GM20000 (cell line): ENCODE results near the gene ARHGAP4.

Source experiments
- DNase-seq: peaks from one replicate; pipeline ENCODE4 v3.0.0; 2012; ENCODE audit warnings: low spot score
- TF ChIP-seq, protein P1 (sequence below): IDR thresholded peaks from 2 replicates; pipeline ENCODE4 v1.5.1; 2012; ENCODE audit warnings: mild to moderate bottlenecking, control low read depth; ENCODE audit errors: extremely low read depth, missing control alignments

The ARHGAP4 gene

DNA sequence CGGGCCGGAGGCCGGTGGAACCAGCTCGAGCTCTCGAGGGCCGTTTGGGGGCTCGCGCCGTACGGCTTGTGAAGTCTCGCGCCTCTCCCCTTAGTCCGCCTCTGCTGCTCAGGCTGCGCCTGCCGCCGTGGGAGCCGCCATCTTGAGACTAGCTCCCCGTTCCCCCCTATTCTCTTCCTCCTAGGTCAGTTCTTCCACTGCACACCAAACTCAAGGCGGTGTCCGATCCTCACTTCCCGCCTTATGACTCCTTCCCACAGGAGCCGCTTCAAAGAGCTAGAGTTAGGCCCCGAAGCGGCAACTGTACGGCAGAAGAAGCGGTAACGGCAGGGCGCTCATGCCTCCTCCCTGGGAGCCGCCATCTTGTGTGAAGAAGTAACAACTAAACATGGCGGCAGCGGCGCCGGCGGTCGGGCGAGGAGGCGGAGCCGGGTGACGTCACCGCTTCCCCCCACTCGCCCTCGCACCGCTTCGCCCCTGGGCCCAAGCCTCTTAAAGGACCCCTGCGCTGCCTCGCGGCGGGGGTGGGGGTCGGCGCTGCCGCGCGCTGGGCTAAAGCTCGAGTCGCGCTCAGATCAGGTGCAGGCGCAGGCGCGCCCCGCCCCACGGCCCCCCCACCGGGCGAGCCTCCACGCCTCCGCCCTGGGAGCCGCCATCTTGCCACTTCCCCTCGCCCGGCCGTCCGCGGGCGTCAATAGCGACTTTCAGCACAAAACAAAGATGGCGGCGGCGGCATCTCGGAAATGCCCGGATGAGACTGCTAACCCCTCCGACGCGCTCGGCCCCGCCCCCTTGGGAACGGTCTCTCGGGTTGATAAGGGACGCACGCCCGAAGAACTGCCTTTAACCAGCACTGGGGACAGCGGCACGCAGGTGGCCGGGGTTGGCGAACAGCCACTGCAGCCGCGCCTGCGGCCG lies 45.6 kb upstream of the ARHGAP4 start, which contains the start of gene HCFC1:
HCFC1 (minus strand) TSS at position 369 of the 918 bp plus-strand sequence. CDS start 978 bp downstream, outside the sequence.
- peak; percentile 81 for DNase-seq
- TF ChIP-seq, protein P1, sequence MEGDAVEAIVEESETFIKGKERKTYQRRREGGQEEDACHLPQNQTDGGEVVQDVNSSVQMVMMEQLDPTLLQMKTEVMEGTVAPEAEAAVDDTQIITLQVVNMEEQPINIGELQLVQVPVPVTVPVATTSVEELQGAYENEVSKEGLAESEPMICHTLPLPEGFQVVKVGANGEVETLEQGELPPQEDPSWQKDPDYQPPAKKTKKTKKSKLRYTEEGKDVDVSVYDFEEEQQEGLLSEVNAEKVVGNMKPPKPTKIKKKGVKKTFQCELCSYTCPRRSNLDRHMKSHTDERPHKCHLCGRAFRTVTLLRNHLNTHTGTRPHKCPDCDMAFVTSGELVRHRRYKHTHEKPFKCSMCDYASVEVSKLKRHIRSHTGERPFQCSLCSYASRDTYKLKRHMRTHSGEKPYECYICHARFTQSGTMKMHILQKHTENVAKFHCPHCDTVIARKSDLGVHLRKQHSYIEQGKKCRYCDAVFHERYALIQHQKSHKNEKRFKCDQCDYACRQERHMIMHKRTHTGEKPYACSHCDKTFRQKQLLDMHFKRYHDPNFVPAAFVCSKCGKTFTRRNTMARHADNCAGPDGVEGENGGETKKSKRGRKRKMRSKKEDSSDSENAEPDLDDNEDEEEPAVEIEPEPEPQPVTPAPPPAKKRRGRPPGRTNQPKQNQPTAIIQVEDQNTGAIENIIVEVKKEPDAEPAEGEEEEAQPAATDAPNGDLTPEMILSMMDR: no peak

DNA sequence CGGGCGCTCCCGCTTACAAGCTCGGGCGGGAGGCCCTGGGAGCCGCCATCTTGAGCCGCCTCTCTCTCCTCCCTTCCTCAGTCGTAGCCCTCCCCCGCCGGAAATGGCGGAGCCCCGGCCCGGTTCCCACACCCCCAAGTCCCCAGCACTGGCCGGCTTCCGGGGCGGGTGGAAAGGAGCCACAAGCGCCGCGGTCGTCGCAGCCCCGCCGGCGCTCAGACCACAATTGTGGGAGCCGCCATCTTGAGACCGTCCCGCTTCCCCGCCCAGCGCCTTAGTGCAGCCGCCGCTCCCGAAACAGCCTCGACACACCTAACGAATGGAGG lies 45.0 kb upstream of the ARHGAP4 start:
- TF ChIP-seq, protein P1: no peak
- DNase-seq: peak; percentile 88

DNA sequence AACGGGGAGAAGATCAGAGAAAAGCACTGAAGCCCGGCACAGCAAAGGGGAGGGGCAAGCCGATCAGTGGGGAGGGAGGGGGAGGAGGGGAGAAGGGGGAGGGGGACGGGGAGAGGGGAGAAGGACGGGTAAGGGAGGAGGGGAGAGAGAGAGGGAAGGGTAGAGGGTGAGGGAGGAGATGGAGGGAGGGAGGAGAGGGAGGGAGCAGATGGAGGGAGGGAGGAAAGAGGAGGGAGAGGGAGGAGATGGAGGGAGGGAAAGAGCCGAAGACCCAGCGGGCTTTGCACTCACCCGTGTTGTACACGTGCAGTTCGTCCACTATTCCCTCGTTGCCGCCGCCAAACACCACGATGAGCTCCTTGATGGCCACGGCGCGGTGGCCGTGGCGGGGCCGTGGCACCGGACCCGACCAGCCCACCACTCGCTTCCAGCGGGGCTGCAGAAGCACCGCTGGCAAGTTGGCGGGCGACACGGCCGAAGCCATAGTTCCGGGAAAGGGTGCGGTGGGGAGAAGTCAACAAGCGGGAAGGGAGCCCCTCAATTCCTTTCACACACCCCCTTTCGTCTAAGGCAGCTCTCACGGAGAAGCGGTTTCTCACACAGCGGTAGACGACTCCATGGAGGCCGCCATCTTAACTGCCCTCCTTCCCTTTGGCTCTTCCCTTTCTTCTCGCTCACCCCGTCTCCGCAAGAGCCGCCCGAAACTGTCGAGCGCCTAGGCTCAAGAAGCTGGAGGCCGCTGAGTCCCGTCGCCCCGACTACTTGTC lies 44.5 kb upstream of the ARHGAP4 start:
- TF ChIP-seq, protein P1: no peak
- DNase-seq: peak; percentile 53

DNA sequence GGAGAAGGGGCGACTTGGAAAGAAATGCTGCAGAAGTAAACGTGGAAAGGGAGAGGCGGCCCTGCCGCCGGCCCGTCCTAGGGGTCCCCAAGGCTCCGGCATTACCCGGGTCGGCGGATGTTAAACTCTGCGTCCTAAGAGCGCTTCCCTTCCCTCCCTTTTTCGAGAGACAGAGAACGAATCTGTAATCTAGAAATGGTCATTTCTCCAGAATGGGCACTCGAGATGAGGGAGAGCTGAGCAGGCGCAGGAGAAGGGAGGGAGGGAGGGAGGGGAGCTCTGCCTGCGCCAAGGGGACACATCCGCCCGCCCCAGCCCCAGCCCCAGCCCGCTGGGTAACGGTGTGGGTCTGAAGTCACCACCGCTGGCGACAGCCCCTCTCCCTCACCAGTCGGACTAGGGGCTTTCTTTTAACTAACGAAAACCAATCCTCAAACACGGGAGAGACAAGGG lies 43.9 kb upstream of the ARHGAP4 start:
- no peak for DNase-seq
- TF ChIP-seq, protein P1: no peak

DNA sequence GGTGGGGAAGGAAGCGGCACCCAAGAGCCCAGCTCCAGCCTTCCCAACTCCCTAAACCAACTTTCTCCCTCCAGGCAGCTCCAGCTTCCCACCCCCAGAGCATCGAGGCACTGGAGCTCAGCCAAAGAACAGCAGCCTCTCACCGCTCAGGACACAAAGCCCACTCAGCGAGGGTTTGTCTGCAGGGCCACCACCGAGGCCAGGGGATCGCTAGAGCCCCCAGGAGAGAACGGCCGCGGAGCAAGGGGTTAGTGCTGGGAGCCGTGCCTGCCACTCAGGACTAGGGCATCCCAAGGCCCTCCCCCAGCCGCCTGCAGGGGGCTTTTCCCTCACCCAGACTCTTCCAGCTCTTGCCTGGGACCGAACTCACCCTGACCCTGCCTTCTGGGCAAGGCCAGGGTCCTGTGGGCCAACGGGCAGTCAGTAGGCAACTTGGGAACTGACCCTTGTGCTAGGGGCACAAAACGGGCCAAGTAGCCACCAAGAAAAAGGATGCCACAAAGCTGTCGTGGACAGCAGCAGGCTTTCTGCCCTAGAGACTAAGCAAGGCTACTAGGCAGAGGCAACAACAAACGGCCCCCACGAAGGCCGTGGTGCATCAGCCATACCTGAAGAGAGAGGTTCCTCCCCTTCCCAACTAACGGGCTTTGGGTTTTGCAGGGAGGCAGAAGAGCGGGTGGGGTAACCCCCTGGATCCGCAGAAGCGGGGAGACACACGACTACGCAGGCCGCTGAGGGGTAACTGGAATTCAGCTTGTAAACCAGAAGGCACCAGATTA lies 43.2 kb upstream of the ARHGAP4 start:
- DNase-seq: no peak
- TF ChIP-seq, protein P1: no peak

DNA sequence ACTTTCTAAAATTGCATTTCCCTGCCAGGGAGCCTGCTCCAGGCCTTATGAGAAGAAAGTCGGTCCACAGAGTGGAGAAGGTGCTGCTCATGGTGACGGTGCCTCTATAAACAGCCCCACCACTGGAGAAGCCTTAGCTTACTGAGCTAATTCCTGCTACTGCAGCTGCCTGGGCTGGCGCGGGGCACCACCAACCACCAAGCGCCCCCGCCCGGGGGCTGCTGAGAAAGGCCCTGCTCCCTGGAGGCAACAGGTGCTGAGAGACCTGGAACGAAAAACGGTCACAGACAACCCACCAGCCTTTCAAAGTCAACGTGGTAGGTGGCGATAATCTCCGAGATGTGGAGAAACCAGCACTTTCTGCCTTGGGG lies 42.7 kb upstream of the ARHGAP4 start:
- TF ChIP-seq, protein P1: no peak
- DNase-seq: no peak
